Activated B cell treated with CpG ODN at 0.5 μM for 24 hours (primary cell): ENCODE data around the gene RNF133. TPM values are rescaled to one million over a fixed set of nuclear protein-coding genes. Genes with fewer than 3 reads are reported as not detected.

Source experiments
- ATAC-seq: fragments of 200-7000 bp; cut with Tn5 transposase; one replicate; pipeline ENCODE4 v1.10.0; 2021; ENCODE audit warnings: low read depth, mild to moderate bottlenecking, moderate library complexity
- CTCF ChIA-PET: fragments of 350-600 bp; sonication (Branson Sonifier 250); formaldehyde crosslinking; loops from one replicate; lab custom pipeline; 2021; ENCODE audit warnings: antibody characterized with exemption; lab: Charles Lee
- POLR2A ChIA-PET: fragments of 350-600 bp; sonication (Branson Sonifier 250); formaldehyde crosslinking; loops from one replicate; lab custom pipeline; 2021; ENCODE audit warnings: antibody characterized with exemption; lab: Charles Lee
- DNase-seq: peaks from one replicate; pipeline ENCODE4 v3.0.0; 2022
- H3K27ac Mint-ChIP-seq: one replicate; pipeline ENCODE4 v1.8.0; 2020; ENCODE audit warnings: mixed read lengths
- H3K27me3 Mint-ChIP-seq: one replicate; pipeline ENCODE4 v1.8.0; 2021; ENCODE audit warnings: mixed read lengths
- H3K36me3 Mint-ChIP-seq: one replicate; pipeline ENCODE4 v1.8.0; 2021; ENCODE audit warnings: low read depth, mixed read lengths
- H3K4me1 Mint-ChIP-seq: one replicate; pipeline ENCODE4 v1.8.0; 2021; ENCODE audit warnings: mixed read lengths
- H3K4me3 Mint-ChIP-seq: one replicate; pipeline ENCODE4 v1.8.0; 2020; ENCODE audit warnings: mild to moderate bottlenecking, mixed read lengths
- H3K9me3 Mint-ChIP-seq: one replicate; pipeline ENCODE4 v1.8.0; 2020; ENCODE audit warnings: mixed read lengths
- CTCF ChIP-seq: fragments of 200-600 bp; IDR thresholded peaks from one replicate; pipeline ENCODE4 v1.8.0; 2022; ENCODE audit warnings: antibody characterized with exemption, mild to moderate bottlenecking
- intact Hi-C: fragments of 100-400 bp; cut with micrococcal nuclease; formaldehyde crosslinking; loops from one replicate; pipeline ENCODE4 v1.15.1; 2024
- total RNA-seq: library from RNA; stranded (reverse); gene quantifications from 2 replicates; pipeline ENCODE4 v1.2.3, GENCODE V29; 2022

RNF133 gene
- total RNA-seq, 1 donor from 2014 or later: not detected

- TF ChIP-seq CTCF: no peak
- POLR2A ChIA-PET: no interaction called here
- CTCF ChIA-PET: no interaction called here
Observed at GRCh38 chr7:122691569-122692235, 7.2 kb downstream of the RNF133 start.

GRCh38 chr7:122689346-122690109 lies 9.4 kb downstream of the RNF133 start:
- CTCF ChIA-PET: no interaction called here
- no peak overlapping the region for H3K27ac Mint-ChIP-seq
- DNase-seq: no peak

More at GRCh38 chr7:122691569-122692235, 7.2 kb downstream of the RNF133 start:
- H3K4me1 Mint-ChIP-seq: no peaks in the 10 kb centered on the region
- H3K9me3 Mint-ChIP-seq: peaks cover 5% of the 10 kb centered on the region
- ATAC-seq (no peak), DNase-seq (no peak)
- intact Hi-C loops: no loop called here
- H3K27me3 Mint-ChIP-seq: no peaks in the 10 kb centered on the region
- H3K36me3 Mint-ChIP-seq: no peaks in the 10 kb centered on the region
- H3K4me3 Mint-ChIP-seq: no peak overlapping the region
- H3K27ac Mint-ChIP-seq: no peak overlapping the region

GRCh38 chr7:122688400-122688998 lies 10.4 kb downstream of the RNF133 start:
- H3K9me3 Mint-ChIP-seq: peaks cover 5% of the 10 kb centered on the region
- no peak for DNase-seq
- no peak for TF ChIP-seq CTCF
- intact Hi-C loops: no loop called here
- H3K27me3 Mint-ChIP-seq: no peaks in the 10 kb centered on the region
- no peak for ATAC-seq
- H3K4me1 Mint-ChIP-seq: no peaks in the 10 kb centered on the region
- H3K36me3 Mint-ChIP-seq: no peaks in the 10 kb centered on the region
- CTCF ChIA-PET: no interaction called here
- no peak overlapping the region for H3K27ac Mint-ChIP-seq
- no peak overlapping the region for H3K4me3 Mint-ChIP-seq
- POLR2A ChIA-PET: interaction anchor here (0.6 kb wide), 1 partner anchor 1738 kb away, joined by 3 read pairs; the partner anchor contains the start of gene ING3

More at GRCh38 chr7:122689346-122690109, 9.4 kb downstream of the RNF133 start:
- POLR2A ChIA-PET: no interaction called here
- no peak for TF ChIP-seq CTCF
- Mint-ChIP-seq H3K4me3 (no peak overlapping the region), H3K36me3 (no peaks in the 10 kb centered on the region), H3K4me1 (no peaks in the 10 kb centered on the region), H3K27me3 (no peaks in the 10 kb centered on the region), H3K9me3 (peaks cover 5% of the 10 kb centered on the region)
- no peak for ATAC-seq
- intact Hi-C loops: no loop called here

- Mint-ChIP-seq H3K27me3 (no peaks in the 10 kb centered on the region), H3K9me3 (no peaks in the 10 kb centered on the region), H3K36me3 (no peaks in the 10 kb centered on the region), H3K4me3 (no peak overlapping the region), H3K4me1 (no peaks in the 10 kb centered on the region), H3K27ac (no peak overlapping the region)
- TF ChIP-seq CTCF: no peak
- intact Hi-C loops: no loop called here
- ATAC-seq (no peak), DNase-seq (no peak)
- ChIA-PET POLR2A (no interaction called here), CTCF (no interaction called here)
Observed at GRCh38 chr7:122686360-122686878, 12.5 kb downstream of the RNF133 start.

GRCh38 chr7:122684504-122684903 lies 14.4 kb downstream of the RNF133 start:
- H3K27me3 Mint-ChIP-seq: no peaks in the 10 kb centered on the region
- DNase-seq: no peak
- no peaks in the 10 kb centered on the region for H3K9me3 Mint-ChIP-seq
- H3K36me3 Mint-ChIP-seq: no peaks in the 10 kb centered on the region
- no peaks in the 10 kb centered on the region for H3K4me1 Mint-ChIP-seq
- no peak for TF ChIP-seq CTCF
- no peak overlapping the region for H3K27ac Mint-ChIP-seq
- no peak for ATAC-seq
- H3K4me3 Mint-ChIP-seq: no peak overlapping the region
- CTCF ChIA-PET: no interaction called here
- intact Hi-C loops: no loop called here
- POLR2A ChIA-PET: no interaction called here
